NCI-H774 (cell line): ENCODE data around the gene IGF2R.
A peak's percentile ranks its signal among the peaks of the same experiment; 100 is the strongest.
"Not testable (repeated sequence)": the region's sequence is repeated elsewhere in the genome, so short reads cannot be mapped to it uniquely, and the experiment has no call there.

Experiments used
- DNase-seq: peaks from one replicate; lab custom pipeline; 2025; lab: John Stamatoyannopoulos, UW

IGF2R gene

DNA sequence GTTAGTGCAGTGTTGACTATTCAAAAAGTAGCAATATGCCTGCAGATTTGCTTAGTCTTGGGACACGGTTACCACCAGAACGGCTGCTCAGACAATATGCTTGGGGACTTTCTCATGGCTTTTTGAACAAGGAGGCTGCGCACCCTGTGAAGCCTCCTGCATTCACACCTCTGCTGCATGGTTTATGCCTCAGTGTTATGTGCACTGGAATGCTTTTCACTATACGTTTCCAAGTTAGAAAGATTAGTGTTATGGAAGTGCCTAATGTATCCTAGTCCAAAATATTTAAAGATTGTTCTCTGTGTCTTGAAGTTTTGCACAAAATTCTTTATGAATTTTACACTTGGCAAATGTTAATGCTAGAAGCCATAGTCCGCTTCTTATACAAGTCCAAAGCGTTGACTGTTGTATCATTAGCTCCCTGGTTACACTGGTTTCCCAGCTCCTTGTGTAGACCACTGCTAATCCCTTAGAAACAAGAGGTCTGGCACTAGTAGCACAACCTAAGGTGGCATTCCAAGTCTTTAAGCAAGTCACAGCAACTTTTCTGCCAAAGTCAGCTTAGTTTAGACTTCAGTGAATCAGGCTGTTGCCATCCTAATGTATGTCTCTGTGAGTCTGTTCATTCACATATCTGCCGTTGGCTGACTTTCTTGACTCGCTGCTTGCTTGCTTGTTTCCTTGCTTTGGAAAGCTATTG lies 126.4 kb downstream of the IGF2R start:
- DNase-seq, result no peak

- DNase-seq, result no peak
Observed at GRCh38 chr6:160101277-160102205, 132.7 kb downstream of the IGF2R start.

DNA sequence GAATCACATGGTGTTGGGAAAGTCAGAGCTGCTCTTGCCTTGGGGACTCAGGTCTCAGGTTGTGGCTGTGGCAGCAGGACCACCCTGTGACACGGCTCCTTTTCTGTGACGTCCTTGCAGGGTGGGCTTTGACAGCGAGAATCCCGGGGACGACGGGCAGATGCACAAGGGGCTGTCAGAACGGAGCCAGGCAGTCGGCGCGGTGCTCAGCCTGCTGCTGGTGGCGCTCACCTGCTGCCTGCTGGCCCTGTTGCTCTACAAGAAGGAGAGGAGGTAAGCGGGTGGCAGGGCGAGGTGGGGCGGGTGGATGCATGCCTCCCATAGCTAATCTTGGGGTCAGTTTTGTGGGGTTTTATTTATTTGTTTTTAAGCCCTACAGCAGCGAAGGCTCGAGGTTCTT lies 133.5 kb downstream of the IGF2R start:
- DNase-seq, result no peak

GRCh38 chr6:160102956-160103824 lies 134.3 kb downstream of the IGF2R start:
- peak; percentile 1 for DNase-seq

- no peak for DNase-seq
Observed at GRCh38 chr6:160103825-160104100, 134.9 kb downstream of the IGF2R start.

DNA sequence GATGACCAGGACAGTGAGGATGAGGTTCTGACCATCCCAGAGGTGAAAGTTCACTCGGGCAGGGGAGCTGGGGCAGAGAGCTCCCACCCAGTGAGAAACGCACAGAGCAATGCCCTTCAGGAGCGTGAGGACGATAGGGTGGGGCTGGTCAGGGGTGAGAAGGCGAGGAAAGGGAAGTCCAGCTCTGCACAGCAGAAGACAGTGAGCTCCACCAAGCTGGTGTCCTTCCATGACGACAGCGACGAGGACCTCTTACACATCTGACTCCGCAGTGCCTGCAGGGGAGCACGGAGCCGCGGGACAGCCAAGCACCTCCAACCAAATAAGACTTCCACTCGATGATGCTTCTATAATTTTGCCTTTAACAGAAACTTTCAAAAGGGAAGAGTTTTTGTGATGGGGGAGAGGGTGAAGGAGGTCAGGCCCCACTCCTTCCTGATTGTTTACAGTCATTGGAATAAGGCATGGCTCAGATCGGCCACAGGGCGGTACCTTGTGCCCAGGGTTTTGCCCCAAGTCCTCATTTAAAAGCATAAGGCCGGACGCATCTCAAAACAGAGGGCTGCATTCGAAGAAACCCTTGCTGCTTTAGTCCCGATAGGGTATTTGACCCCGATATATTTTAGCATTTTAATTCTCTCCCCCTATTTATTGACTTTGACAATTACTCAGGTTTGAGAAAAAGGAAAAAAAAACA lies 136.1 kb downstream of the IGF2R start:
- DNase-seq, result no peak

DNA sequence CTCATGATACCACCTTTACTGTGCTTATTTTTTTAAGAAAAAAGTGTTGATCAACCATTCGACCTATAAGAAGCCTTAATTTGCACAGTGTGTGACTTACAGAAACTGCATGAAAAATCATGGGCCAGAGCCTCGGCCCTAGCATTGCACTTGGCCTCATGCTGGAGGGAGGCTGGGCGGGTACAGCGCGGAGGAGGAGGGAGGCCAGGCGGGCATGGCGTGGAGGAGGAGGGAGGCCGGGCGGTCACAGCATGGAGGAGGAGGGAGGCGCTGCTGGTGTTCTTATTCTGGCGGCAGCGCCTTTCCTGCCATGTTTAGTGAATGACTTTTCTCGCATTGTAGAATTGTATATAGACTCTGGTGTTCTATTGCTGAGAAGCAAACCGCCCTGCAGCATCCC lies 137.1 kb downstream of the IGF2R start:
- no peak for DNase-seq

GRCh38 chr6:160106701-160107100 lies 137.8 kb downstream of the IGF2R start:
- DNase-seq, result no peak

GRCh38 chr6:160108077-160108476 lies 139.2 kb downstream of the IGF2R start:
- no peak for DNase-seq

GRCh38 chr6:160110586-160111123 lies 141.8 kb downstream of the IGF2R start:
- DNase-seq, result no peak

DNA sequence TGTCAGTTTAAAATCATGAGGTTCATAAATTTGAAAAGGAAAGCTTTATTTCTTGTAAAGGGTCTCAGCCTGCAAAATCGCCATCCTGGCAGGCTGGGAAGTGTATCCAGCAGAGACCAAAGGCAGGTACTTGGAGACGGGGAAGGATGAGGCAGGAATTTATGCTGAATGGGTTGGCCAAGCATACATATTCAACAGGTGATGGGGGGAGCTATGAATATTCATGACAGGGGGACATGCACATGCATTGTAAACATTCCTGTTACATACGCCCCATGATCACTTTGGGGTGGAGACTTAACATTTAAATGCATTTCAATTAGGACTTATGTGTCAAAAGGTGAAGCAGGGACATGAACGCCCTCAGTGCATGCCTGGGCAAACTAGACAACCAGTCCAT lies 142.9 kb downstream of the IGF2R start:
- DNase-seq, result no peak

DNA sequence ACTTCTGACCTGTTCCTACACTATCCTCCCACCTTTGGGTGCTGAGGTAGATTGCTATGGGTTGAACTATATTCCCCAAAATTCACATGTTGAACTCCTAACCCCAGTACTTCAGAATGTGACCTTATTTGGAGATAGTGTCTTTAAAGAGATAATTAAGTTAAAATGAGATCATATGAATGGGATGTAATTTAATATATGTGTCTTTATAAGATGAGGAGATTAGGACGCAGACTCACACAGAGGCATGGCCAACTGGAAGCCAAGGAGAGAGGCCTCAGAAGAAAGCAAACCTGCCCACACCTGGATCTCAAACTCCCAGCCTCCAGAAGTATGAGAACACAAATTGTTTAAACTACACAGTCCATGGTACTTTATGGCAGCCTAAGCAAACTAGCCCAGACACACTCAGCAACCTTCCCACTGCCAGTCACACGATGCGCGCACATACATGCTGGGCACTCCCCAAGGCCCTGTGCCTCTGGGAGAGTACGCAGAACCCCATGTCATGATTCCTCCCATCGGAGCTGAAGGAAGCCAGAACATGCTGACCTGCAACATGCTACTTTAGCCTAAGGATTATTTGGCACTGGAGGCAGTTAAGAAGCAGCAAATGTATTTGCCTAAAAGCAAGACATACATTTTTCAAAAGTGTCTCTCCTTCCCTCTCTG lies 143.9 kb downstream of the IGF2R start:
- DNase-seq, result no peak

- DNase-seq, result not testable (repeated sequence)
Observed at GRCh38 chr6:160114536-160114935, 145.7 kb downstream of the IGF2R start.

- DNase-seq, result no peak
Observed at GRCh38 chr6:160115421-160115820, 146.5 kb downstream of the IGF2R start.

DNA sequence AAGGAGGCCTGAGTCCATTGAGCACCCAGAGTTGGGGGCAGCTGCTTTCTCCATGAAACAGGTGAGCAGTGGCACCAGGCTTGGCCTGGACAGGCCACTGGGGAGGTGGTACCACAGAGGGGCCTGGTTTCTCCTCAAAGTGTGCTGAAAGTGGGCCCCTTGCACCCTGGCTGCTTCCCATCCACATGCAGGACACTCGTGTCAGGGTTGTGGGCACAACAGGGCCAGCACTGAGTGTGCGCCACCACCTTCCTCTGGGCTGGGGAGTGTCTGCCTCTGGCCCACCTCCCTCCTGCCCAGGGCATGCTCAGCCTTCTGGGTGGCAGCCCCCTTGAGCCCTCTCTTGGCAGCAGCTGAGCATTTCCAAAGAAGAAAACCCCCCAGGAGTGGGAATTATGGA lies 147.5 kb downstream of the IGF2R start:
- no peak for DNase-seq

DNA sequence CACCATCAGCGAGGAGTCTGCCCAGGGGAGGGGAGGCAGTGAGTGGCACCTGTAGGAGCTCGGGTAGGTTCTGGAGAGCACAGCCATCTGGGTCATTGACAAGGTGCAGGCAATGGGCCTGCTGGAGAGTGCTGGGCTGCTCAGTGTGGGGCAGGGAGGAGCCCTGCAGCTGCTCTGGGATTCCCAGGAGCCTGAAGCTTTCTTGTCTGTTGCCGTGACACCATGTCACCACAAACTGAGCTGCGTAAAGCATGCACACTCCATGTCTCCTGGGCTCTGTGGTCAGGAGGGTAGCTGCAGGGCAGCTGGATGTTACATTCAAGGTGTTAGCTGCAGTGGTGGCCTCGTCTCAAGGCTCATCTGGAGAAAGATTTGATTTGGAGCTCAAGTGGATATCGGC lies 148.3 kb downstream of the IGF2R start:
- DNase-seq, result no peak

- no peak for DNase-seq
Observed at GRCh38 chr6:160118620-160119229, 149.8 kb downstream of the IGF2R start.

DNA sequence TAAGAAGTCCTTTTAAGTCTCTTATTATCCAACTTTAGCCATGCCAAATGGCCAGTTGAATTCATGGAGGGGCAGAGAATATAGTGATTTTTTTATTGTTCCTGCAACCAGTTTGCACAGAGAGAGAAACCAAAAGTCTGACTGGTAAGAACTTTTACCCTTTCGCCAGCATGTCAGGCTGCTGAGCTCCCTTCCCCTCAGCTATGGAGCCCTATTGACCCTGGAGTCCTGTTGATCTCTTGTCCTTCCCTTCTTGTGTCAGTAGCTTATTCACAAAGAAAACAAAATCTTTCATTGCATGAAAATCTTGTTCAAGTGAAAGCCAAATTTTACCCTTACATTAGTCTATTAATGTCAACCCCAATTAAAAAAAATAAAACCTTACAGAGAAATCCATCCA lies 151.2 kb downstream of the IGF2R start:
- no peak for DNase-seq

GRCh38 chr6:160121558-160121957 lies 152.7 kb downstream of the IGF2R start, which contains the start of gene SLC22A1:
TSS of gene SLC22A1 (plus strand) at chr6:160121815. CDS start at chr6:160121936, 121 bp downstream.
- no peak for DNase-seq

DNA sequence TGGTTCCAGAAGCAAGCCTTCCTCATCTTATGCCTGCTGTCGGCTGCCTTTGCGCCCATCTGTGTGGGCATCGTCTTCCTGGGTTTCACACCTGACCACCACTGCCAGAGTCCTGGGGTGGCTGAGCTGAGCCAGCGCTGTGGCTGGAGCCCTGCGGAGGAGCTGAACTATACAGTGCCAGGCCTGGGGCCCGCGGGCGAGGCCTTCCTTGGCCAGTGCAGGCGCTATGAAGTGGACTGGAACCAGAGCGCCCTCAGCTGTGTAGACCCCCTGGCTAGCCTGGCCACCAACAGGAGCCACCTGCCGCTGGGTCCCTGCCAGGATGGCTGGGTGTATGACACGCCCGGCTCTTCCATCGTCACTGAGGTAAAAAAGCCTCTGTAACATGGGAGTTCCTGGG lies 153.1 kb downstream of the IGF2R start:
- no peak for DNase-seq

DNA sequence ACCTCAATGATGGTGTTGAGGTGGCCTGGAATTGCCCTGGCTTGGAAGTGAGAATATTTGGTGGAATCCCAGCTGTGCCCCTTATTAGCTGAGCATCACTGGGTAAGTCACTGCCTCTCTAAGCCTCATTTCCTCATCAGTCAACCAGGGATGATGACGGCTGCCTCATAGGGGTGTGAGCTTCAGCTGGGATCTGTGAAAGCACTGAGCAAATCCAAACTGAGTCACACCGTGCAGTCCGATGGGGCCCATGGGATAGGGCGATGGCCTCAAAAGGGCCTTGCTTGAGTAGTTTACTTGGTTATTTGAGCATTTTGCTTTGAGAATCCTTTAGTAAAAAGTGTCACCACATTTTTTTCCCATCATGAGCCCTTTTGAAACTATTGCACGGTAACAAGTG lies 153.9 kb downstream of the IGF2R start:
- DNase-seq, result no peak
